ENCODE data around the gene ZNF22. TPM values are rescaled to one million over a fixed set of nuclear protein-coding genes. Genes with fewer than 3 reads are reported as not detected.
A peak's percentile ranks its signal among the peaks of the same experiment; 100 is the strongest.

ZNF22 gene
- total RNA-seq, 1 experiment from 2014 or later: 36.9 TPM

GRCh38 chr10:44956226-44956625, 44.5 kb upstream of the ZNF22 start:
- peaks cover 11% of the 10 kb centered on the region for H3K23me2 ChIP-seq (ENCODE audit: insufficient read length, low read depth, low read length, poor library complexity, severe bottlenecking)
- H2BK5ac ChIP-seq (ENCODE audit: insufficient read length, low read length): no peak overlapping the region
- H2AFZ ChIP-seq (ENCODE audit: low read length): no peak overlapping the region
- Mint-ChIP-seq H3K9me3 (no peaks in the 10 kb centered on the region), H3K4me3 (no peak overlapping the region), H3K27me3 (ENCODE audit: low read depth) (peaks cover 12% of the 10 kb centered on the region), H3K4me1 (peaks cover 38% of the 10 kb centered on the region in 2 experiments), H3K36me3 (ENCODE audit: insufficient read depth in 1 of 3, low read depth in 3 of 3) (peaks cover 5 to 18% (median 9%) of the 10 kb centered on the region in 3 experiments; a peak in 6 of 7 replicates), H3K27ac (peak overlapping the region in 1 of 3 experiments; percentile 4; a peak in 2 of 7 replicates)
- WGBS (ENCODE audit: extremely low coverage, insufficient read length, low lambda C conversion rate): no CpG with 5 or more reads among the region's 4 CpGs
- H3K4me2 ChIP-seq (ENCODE audit: insufficient read depth, insufficient read length, low read length): no peak overlapping the region
- no peaks in the 10 kb centered on the region for H3K79me2 ChIP-seq (ENCODE audit: insufficient read depth, low read length)
- H3K9me3 ChIP-seq (ENCODE audit: control insufficient read depth, low read depth, low read length): no peaks in the 10 kb centered on the region
- H4K91ac ChIP-seq (ENCODE audit: insufficient read length, low read depth, low read length): no peak overlapping the region
- no peak overlapping the region for H3K18ac ChIP-seq (ENCODE audit: insufficient read length, low read depth, low read length)
- H3K79me1 ChIP-seq (ENCODE audit: insufficient read depth, low read depth, low read length, poor library complexity, severe bottlenecking): no peaks in the 10 kb centered on the region
- no peak overlapping the region for H3K56ac ChIP-seq (ENCODE audit: insufficient read length, low read depth, low read length)
- no peak overlapping the region for H3K23ac ChIP-seq (ENCODE audit: insufficient read length, low read depth, low read length)
- no peak overlapping the region for H4K8ac ChIP-seq (replicated peaks; ENCODE audit: insufficient read length, low read depth, low read length)
- H4K20me1 ChIP-seq (ENCODE audit: control insufficient read depth, insufficient read depth, insufficient read length): no peaks in the 10 kb centered on the region
- H2BK12ac ChIP-seq (ENCODE audit: insufficient read length, low read depth, low read length): no peak overlapping the region
- H3K9ac ChIP-seq (ENCODE audit: extremely low read depth, insufficient read length, low read length): no peak overlapping the region
- H3K4me1 ChIP-seq (ENCODE audit: insufficient read depth, low read length): peaks cover 15% of the 10 kb centered on the region
- H4K5ac ChIP-seq (ENCODE audit: insufficient read length, low read depth, low read length): no peak overlapping the region
- H3K14ac ChIP-seq (ENCODE audit: insufficient read depth, low read length): no peak overlapping the region
- no peak overlapping the region for H2BK20ac ChIP-seq (ENCODE audit: low read depth, low read length, poor library complexity, severe bottlenecking)
- peak; percentile 5 for DNase-seq
- no peak overlapping the region for H2BK15ac ChIP-seq (ENCODE audit: low read depth, low read length)
- H3K27ac ChIP-seq (ENCODE audit: insufficient read length, low read depth, low read length): no peak overlapping the region
- no peak overlapping the region for H2AK5ac ChIP-seq (ENCODE audit: insufficient read length, low read length)
- H2BK120ac ChIP-seq (ENCODE audit: low read depth, low read length, poor library complexity, severe bottlenecking): no peak overlapping the region
- TF ChIP-seq, protein P1, sequence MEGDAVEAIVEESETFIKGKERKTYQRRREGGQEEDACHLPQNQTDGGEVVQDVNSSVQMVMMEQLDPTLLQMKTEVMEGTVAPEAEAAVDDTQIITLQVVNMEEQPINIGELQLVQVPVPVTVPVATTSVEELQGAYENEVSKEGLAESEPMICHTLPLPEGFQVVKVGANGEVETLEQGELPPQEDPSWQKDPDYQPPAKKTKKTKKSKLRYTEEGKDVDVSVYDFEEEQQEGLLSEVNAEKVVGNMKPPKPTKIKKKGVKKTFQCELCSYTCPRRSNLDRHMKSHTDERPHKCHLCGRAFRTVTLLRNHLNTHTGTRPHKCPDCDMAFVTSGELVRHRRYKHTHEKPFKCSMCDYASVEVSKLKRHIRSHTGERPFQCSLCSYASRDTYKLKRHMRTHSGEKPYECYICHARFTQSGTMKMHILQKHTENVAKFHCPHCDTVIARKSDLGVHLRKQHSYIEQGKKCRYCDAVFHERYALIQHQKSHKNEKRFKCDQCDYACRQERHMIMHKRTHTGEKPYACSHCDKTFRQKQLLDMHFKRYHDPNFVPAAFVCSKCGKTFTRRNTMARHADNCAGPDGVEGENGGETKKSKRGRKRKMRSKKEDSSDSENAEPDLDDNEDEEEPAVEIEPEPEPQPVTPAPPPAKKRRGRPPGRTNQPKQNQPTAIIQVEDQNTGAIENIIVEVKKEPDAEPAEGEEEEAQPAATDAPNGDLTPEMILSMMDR (conservative IDR thresholded peaks at IDR 0.05): no peak
- H3K27me3 ChIP-seq (ENCODE audit: insufficient read depth, low read length): no peaks in the 10 kb centered on the region
- H3K4ac ChIP-seq (ENCODE audit: low read depth, low read length): no peak overlapping the region
- no peak overlapping the region for H3T11ph ChIP-seq (ENCODE audit: low read length)

All from H9 (cell line).